ENCODE data around the gene CPSF7. TPM values are rescaled to one million over a fixed set of nuclear protein-coding genes. Genes with fewer than 3 reads are reported as not detected.

CPSF7 gene
- total RNA-seq, 1 donor from 2014 or later, result 124 TPM

DNA sequence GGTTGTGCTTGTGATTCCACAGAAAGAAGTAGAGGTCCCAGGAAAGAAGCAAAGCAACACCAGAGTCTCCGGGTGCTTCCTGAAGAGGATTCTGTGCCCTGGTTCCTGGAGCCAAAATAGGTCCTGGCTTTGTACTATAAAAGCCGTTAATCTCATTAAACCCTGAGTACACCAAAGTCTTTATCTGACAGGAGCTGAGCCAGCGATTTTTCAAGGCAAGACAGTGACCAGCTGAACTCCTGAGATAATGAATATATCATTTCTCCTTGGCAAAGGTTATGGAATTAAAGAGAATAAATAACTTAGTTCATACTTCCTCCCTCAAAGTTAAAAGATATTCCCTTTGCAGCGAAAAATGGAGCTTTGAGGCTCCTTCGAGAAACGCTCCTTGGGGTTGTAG, 62.4 kb downstream of the CPSF7 start:
- ChIA-PET CTCF (interaction anchor here (1.0 to 3.1 kb wide), 2 partner anchors 17 to 31 kb away, joined by 3 to 17 read pairs; no protein-coding TSS in a partner anchor), POLR2A (interaction anchor here (2.0 kb wide), 1 partner anchor 10 kb away, joined by 11 read pairs; no protein-coding TSS in a partner anchor)
- Mint-ChIP-seq H3K27ac (no peak overlapping the region), H3K4me1 (peaks cover 19% of the 10 kb centered on the region), H3K27me3 (no peaks in the 10 kb centered on the region), H3K4me3 (no peak overlapping the region), H3K9me3 (no peaks in the 10 kb centered on the region), H3K36me3 (ENCODE audit: low read depth) (peaks cover 78% of the 10 kb centered on the region)
- DNase-seq (no peak), ATAC-seq (ENCODE audit: low read depth) (no peak)
- intact Hi-C loops (cut with micrococcal nuclease), result no loop called here
- TF ChIP-seq, protein P1, sequence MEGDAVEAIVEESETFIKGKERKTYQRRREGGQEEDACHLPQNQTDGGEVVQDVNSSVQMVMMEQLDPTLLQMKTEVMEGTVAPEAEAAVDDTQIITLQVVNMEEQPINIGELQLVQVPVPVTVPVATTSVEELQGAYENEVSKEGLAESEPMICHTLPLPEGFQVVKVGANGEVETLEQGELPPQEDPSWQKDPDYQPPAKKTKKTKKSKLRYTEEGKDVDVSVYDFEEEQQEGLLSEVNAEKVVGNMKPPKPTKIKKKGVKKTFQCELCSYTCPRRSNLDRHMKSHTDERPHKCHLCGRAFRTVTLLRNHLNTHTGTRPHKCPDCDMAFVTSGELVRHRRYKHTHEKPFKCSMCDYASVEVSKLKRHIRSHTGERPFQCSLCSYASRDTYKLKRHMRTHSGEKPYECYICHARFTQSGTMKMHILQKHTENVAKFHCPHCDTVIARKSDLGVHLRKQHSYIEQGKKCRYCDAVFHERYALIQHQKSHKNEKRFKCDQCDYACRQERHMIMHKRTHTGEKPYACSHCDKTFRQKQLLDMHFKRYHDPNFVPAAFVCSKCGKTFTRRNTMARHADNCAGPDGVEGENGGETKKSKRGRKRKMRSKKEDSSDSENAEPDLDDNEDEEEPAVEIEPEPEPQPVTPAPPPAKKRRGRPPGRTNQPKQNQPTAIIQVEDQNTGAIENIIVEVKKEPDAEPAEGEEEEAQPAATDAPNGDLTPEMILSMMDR (IDR thresholded peaks at IDR 0.05), result no peak

DNA sequence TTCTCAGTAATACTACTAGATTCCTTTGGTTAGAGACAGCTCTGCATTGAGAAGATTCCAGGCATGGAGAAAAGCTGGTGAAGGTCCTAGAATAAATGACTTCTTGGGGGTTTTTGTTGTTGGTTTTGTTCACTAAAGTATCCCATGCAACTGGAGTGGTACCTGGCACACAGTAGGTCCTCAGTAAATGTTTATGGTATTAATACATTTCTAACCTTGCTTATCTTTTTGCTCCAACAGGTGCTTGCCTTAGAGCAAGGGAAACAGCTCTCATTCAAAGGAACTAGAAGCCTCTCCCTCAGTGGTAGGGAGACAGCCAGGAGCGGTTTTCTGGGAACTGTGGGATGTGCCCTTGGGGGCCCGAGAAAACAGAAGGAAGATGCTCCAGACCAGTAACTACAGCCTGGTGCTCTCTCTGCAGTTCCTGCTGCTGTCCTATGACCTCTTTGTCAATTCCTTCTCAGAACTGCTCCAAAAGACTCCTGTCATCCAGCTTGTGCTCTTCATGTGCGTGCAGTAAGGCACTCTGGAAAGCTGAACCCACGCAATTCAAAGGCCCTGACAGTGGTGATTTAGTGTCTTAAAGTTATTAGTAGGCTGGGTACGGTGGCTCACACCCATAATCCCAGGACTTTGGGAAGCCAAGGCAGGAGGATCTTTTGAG, 65.6 kb downstream of the CPSF7 start:
- Mint-ChIP-seq H3K36me3 (ENCODE audit: low read depth) (peaks cover 83% of the 10 kb centered on the region), H3K4me3 (peak overlapping the region; percentile 100), H3K9me3 (no peaks in the 10 kb centered on the region), H3K27ac (no peak overlapping the region), H3K27me3 (no peaks in the 10 kb centered on the region), H3K4me1 (peaks cover 36% of the 10 kb centered on the region)
- ATAC-seq (ENCODE audit: low read depth) (no peak), DNase-seq (no peak)
- POLR2A ChIA-PET, result interaction anchor here (1.4 to 8.7 kb wide), 7 partner anchors 8 to 65 kb away, joined by 6 to 224 read pairs (median 50); partner anchors contain the start of genes CPSF7, DDB1, SDHAF2 and TKFC
- CTCF ChIA-PET, result interaction anchor here (4.1 to 9.0 kb wide), 2 partner anchors 20 to 28 kb away, joined by 52 to 126 read pairs; partner anchors contain the start of genes DDB1 and TKFC
- intact Hi-C loops (cut with micrococcal nuclease), result no loop called here
- TF ChIP-seq, protein P1 (IDR thresholded peaks at IDR 0.05), result no peak

- ChIA-PET CTCF (interaction anchor here (1.2 to 9.0 kb wide), 5 partner anchors 8 to 73 kb away, joined by 3 to 126 read pairs (median 3); partner anchors contain the start of genes DDB1 and TKFC), POLR2A (interaction anchor here (0.7 to 8.7 kb wide), 17 partner anchors 9 to 1519 kb away, joined by 3 to 224 read pairs (median 7); partner anchors contain the start of genes CPSF7, DDB1, SDHAF2 and SLC3A2)
- Mint-ChIP-seq H3K27me3 (no peaks in the 10 kb centered on the region), H3K4me1 (peaks cover 53% of the 10 kb centered on the region), H3K9me3 (no peaks in the 10 kb centered on the region), H3K4me3 (peak overlapping the region; percentile 100), H3K27ac (peak overlapping the region; percentile 98), H3K36me3 (ENCODE audit: low read depth) (peaks cover 70% of the 10 kb centered on the region)
- DNase-seq, result no peak
- intact Hi-C loops (cut with micrococcal nuclease), result loop anchor here (1.0 to 2.0 kb wide), 4 partner anchors 26 to 452 kb away; partner anchors contain the start of gene VPS37C
- TF ChIP-seq, protein P1 (IDR thresholded peaks at IDR 0.05), result no peak
- peak; percentile 8 for ATAC-seq (ENCODE audit: low read depth)
Measured at GRCh38 chr11:61362542-61362875, 67.3 kb downstream of the CPSF7 start.

GRCh38 chr11:61361741-61362541, 67.8 kb downstream of the CPSF7 start, which contains the start of the genes CYB561A3 and TMEM138:
Gene CYB561A3, minus strand, starts transcription at chr11:61361882. Its CDS starts 5,169 bp downstream, at chr11:61356713.
Gene TMEM138, plus strand, starts transcription at chr11:61362374. Its CDS starts 2,017 bp downstream, at chr11:61364391.
- Mint-ChIP-seq H3K27ac (peak within 1 kb of the TSS; percentile 98), H3K36me3 (ENCODE audit: low read depth) (peaks cover 64% of the 10 kb centered on the region), H3K27me3 (no peaks in the 10 kb centered on the region), H3K9me3 (no peaks in the 10 kb centered on the region), H3K4me1 (peaks cover 58% of the 10 kb centered on the region), H3K4me3 (peak within 1 kb of the TSS; percentile 100)
- ATAC-seq (ENCODE audit: low read depth), result peak; percentile 76
- ChIA-PET CTCF (interaction anchor here (0.6 to 9.0 kb wide), 6 partner anchors 9 to 453 kb away, joined by 3 to 126 read pairs (median 3); partner anchors contain the start of genes DDB1 and TKFC), POLR2A (interaction anchor here (0.6 to 8.7 kb wide), 22 partner anchors 9 to 1766 kb away, joined by 3 to 224 read pairs (median 6); partner anchors contain the start of genes CPSF7, DDB1, SDHAF2 and SLC3A2)
- peak; percentile 84 for DNase-seq
- intact Hi-C loops (cut with micrococcal nuclease), result loop anchor here (1.0 to 2.0 kb wide), 4 partner anchors 26 to 451 kb away; partner anchors contain the start of gene VPS37C
- TF ChIP-seq, protein P1 (IDR thresholded peaks at IDR 0.05), result no peak

Data from activated B cell treated with CpG ODN at 0.5 μM for 24 hours (primary cell).